CD4-positive, alpha-beta T cell (primary cell): ENCODE data around the gene HMGB1. TPM values are rescaled to one million over a fixed set of nuclear protein-coding genes. Genes with fewer than 3 reads are reported as not detected.

ENCODE experiments used
- ATAC-seq: fragments of 200-7000 bp; cut with Tn5 transposase; one replicate; pipeline ENCODE4 v1.10.0; 2022; ENCODE audit warnings: mild to moderate bottlenecking; ENCODE audit not compliant: poor library complexity
- CTCF ChIA-PET: fragments of 350-600 bp; sonication (Branson Sonifier 250); formaldehyde crosslinking; loops from one replicate; lab custom pipeline; 2021; ENCODE audit warnings: antibody characterized with exemption, inconsistent platforms; lab: Charles Lee
- POLR2A ChIA-PET: fragments of 350-600 bp; sonication (Branson Sonifier 250); formaldehyde crosslinking; loops from one replicate; lab custom pipeline; 2021; ENCODE audit warnings: antibody characterized with exemption, inconsistent platforms; lab: Charles Lee
- DNase-seq, 14 experiments: peaks; one replicate each; pipeline ENCODE4 v3.0.0-alpha.2; 2013 to 2020; ENCODE audit warnings: mixed read lengths in 2 of 14
- H3K27ac ChIP-seq, 2 donors: one replicate each; pipeline versions ENCODE4 v1.5.1 to v1.7.0; 2013; ENCODE audit warnings: low read length in 2 of 2, low read depth in 1 of 2, mild to moderate bottlenecking in 1 of 2
- H3K27me3 ChIP-seq, 2 experiments: 1 replicate in 1 of 2; 2 replicates in 1 of 2; pipeline versions ENCODE4 v1.6.1 to v1.7.0; 2013; ENCODE audit warnings: low read length in 2 of 2, control low read depth in 1 of 2, mild to moderate bottlenecking in 1 of 2, moderate library complexity in 1 of 2; ENCODE audit not compliant: insufficient read depth in 2 of 2, control insufficient read depth in 1 of 2
- H3K36me3 ChIP-seq: one replicate; pipeline ENCODE4 v1.6.1; 2013; ENCODE audit warnings: low read length, control low read depth; ENCODE audit not compliant: insufficient read depth
- H3K4me1 ChIP-seq: one replicate; pipeline ENCODE4 v1.6.1; 2013; ENCODE audit warnings: low read length, control low read depth; ENCODE audit not compliant: insufficient read depth
- H3K4me3 ChIP-seq: one replicate; pipeline ENCODE4 v1.5.1; 2013; ENCODE audit warnings: mild to moderate bottlenecking, low read length, moderate library complexity
- H3K9me3 ChIP-seq, 2 experiments: 1 replicate in 1 of 2; 2 replicates in 1 of 2; pipeline versions ENCODE4 v1.6.1 to v1.7.0; 2013; ENCODE audit warnings: low read length in 2 of 2, mild to moderate bottlenecking in 2 of 2, control low read depth in 1 of 2, moderate library complexity in 1 of 2; ENCODE audit not compliant: control insufficient read depth in 1 of 2, insufficient read depth in 1 of 2
- H3K27ac Mint-ChIP-seq: one replicate; pipeline ENCODE4 v1.8.0; 2020; ENCODE audit warnings: mixed read lengths
- H3K27me3 Mint-ChIP-seq: one replicate; pipeline ENCODE4 v1.8.0; 2021; ENCODE audit warnings: mixed read lengths
- H3K36me3 Mint-ChIP-seq: one replicate; pipeline ENCODE4 v1.8.0; 2021; ENCODE audit warnings: low read depth, mixed read lengths
- H3K4me1 Mint-ChIP-seq: one replicate; pipeline ENCODE4 v1.8.0; 2021; ENCODE audit warnings: low read depth, mixed read lengths
- H3K4me3 Mint-ChIP-seq: one replicate; pipeline ENCODE4 v1.8.0; 2020; ENCODE audit warnings: mild to moderate bottlenecking, mixed read lengths
- H3K9me3 Mint-ChIP-seq: one replicate; pipeline ENCODE4 v1.8.0; 2020; ENCODE audit warnings: mixed read lengths
- CTCF ChIP-seq: fragments of 200-600 bp; IDR thresholded peaks from one replicate; pipeline ENCODE4 v1.8.0; 2022; ENCODE audit warnings: antibody characterized with exemption, mild to moderate bottlenecking
- intact Hi-C, 2 experiments: fragments of 100-400 bp; cut with DNase I in 1 of 2; cut with micrococcal nuclease in 1 of 2; formaldehyde crosslinking; loops; one replicate each; pipeline versions ENCODE4 v1.15.1 to v1.9.0; 2023 to 2025; cut with DNase I, micrococcal nuclease
- total RNA-seq, 174 experiments: library from RNA in 2 of 174; stranded (reverse) in 2 of 174; gene quantifications; one replicate each; pipeline ENCODE4 v1.2.3 and lab custom pipeline; 2021 to 2026

HMGB1 gene
- total RNA-seq, 2 experiments from 2014 or later: 448 to 465 TPM

DNA sequence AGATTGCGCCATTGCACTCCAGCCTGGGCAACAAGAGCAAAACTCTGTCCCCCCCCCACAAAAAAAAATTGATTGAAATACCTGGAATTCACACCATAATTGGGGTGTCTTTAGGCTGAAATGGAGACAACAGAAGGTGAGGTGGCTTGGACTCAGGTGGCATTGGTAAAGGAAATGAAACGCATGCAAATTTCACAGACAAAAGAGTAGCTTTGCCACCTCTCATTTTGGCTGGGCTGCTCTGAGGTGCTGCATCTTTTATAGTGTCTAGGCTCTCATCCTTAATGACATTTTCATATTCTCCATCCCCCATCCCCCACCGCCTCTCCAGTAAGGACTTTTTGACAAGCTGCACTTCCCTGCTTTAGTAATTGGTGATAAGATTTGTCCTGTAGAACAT is 36.5 kb downstream of the HMGB1 start:
- DNase-seq: no peak
- Histone ChIP-seq H3K4me3 (no peak overlapping the region), H3K4me1 (no peaks in the 10 kb centered on the region), H3K36me3 (no peaks in the 10 kb centered on the region), H3K27ac (no peak overlapping the region), H3K27me3 (no peaks in the 10 kb centered on the region), H3K9me3 (no peaks in the 10 kb centered on the region)
- ChIA-PET CTCF (interaction anchor here (1.4 kb wide), 1 partner anchor 58 kb away, joined by 3 read pairs; no protein-coding TSS in a partner anchor), POLR2A (interaction anchor here (1.1 kb wide), 1 partner anchor 37 kb away, joined by 3 read pairs; the partner anchor contains the start of gene HMGB1)
- Mint-ChIP-seq H3K27ac (no peak overlapping the region), H3K4me1 (peaks cover 8% of the 10 kb centered on the region), H3K36me3 (no peaks in the 10 kb centered on the region), H3K4me3 (no peak overlapping the region), H3K9me3 (no peaks in the 10 kb centered on the region), H3K27me3 (no peaks in the 10 kb centered on the region)
- TF ChIP-seq CTCF: no peak
- no peak for ATAC-seq
- intact Hi-C loops: no loop called here

DNA sequence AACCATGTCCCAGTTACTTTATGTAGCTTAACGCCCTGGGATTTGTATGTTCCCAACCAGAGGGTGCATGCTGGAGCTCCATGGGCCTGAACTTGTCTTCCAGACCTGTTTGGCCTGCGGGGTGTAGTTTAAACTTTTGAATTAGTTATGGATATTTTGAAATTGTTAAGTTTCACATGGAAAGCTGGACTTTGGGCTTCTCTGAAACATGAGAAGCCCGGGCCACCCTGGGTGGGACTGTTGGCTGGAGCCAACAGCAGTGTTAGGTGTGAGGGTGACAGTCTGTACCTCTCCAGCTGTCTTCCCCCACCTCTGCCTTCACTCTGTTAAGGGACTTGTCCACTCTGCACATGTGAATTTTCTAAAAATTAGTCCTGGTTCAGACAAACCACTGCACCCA is 41.8 kb downstream of the HMGB1 start:
- ChIA-PET POLR2A (interaction anchor here (0.9 kb wide), 1 partner anchor 16 kb away, joined by 3 read pairs; no protein-coding TSS in a partner anchor), CTCF (interaction anchor here (1.0 to 1.2 kb wide), 2 partner anchors 30 to 35 kb away, joined by 3 read pairs; no protein-coding TSS in a partner anchor)
- TF ChIP-seq CTCF: no peak
- Mint-ChIP-seq H3K9me3 (no peaks in the 10 kb centered on the region), H3K27me3 (no peaks in the 10 kb centered on the region), H3K27ac (no peak overlapping the region), H3K4me1 (peaks cover 18% of the 10 kb centered on the region), H3K4me3 (peak overlapping the region; percentile 30), H3K36me3 (no peaks in the 10 kb centered on the region)
- Histone ChIP-seq H3K4me3 (no peak overlapping the region), H3K27me3 (no peaks in the 10 kb centered on the region), H3K9me3 (no peaks in the 10 kb centered on the region), H3K27ac (no peak overlapping the region), H3K4me1 (peaks cover 12% of the 10 kb centered on the region), H3K36me3 (no peaks in the 10 kb centered on the region)
- DNase-seq (no peak), ATAC-seq (no peak)
- intact Hi-C loops: loop anchor here (2.0 to 5.0 kb wide), 3 partner anchors 15 to 47 kb away; no protein-coding TSS in a partner anchor

DNA sequence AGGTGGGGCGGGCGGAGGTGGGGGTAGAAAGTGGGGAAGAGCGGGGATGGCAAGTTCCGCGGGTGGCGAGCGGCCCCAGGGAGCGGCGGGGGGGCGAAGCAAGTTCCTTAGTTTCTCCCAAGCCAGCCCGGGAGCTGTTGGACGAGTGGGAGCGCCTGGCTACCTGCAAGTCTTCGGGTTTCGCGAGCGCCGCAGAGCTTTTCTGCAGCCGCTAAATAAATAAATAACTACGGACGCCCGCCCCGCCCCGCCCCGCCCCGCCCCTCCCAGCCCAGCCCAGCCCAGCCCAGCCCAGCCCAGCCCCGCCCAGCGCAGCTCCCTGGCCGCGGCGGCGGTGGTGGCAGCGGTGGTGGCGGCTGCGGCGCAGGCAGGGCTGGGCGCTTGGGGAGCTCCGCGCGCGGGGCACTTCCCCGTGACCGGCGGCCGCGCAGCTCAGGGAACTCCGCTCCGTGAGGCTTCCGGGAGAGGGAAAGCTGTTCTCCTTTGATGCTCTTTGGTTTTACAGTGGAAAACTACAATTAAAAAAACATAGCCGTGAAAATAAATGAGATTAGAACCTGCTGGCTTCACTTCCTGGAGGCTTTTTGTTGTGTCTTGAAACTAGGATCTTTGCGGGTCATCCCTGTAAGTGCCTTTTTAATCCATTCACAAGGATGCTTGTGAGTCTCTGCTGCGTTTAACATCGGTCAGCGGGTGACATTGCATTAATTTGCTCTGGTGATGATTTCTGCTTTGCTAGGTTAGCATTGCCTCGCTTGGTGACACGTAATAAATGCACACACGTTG is 43.5 kb downstream of the HMGB1 start, which contains the start of gene UBE2L5:
UBE2L5 (plus strand) TSS at position 440 of the 786 bp plus-strand sequence. CDS start 5,498 bp downstream, outside the sequence.
- Histone ChIP-seq H3K4me3 (peak within 1 kb of the TSS; percentile 60), H3K27me3 (no peaks in the 10 kb centered on the region), H3K9me3 (no peaks in the 10 kb centered on the region), H3K27ac (peak within 1 kb of the TSS in 1 of 2 donors; percentile 46), H3K4me1 (peaks cover 12% of the 10 kb centered on the region), H3K36me3 (no peaks in the 10 kb centered on the region)
- H3K9me3 Mint-ChIP-seq: no peaks in the 10 kb centered on the region
- no peak for TF ChIP-seq CTCF
- no peaks in the 10 kb centered on the region for H3K27me3 Mint-ChIP-seq
- peak within 1 kb of the TSS; percentile 83 for H3K27ac Mint-ChIP-seq
- H3K4me3 Mint-ChIP-seq: peak within 1 kb of the TSS; percentile 91
- peaks cover 26% of the 10 kb centered on the region for H3K4me1 Mint-ChIP-seq
- ATAC-seq: peak; percentile 93
- no peaks in the 10 kb centered on the region for H3K36me3 Mint-ChIP-seq
- CTCF ChIA-PET: no interaction called here
- intact Hi-C loops: loop anchor here (2.0 to 5.0 kb wide), 3 partner anchors 13 to 45 kb away; no protein-coding TSS in a partner anchor
- peak in 13 of 14 experiments; percentile 40 to 88 (median 60) for DNase-seq
- POLR2A ChIA-PET: interaction anchor here (0.7 to 2.9 kb wide), 15 partner anchors 8 to 195 kb away, joined by 3 to 16 read pairs (median 5); partner anchors contain the start of genes HMGB1, KATNAL1 and USPL1
